Endothelial cell of umbilical vein (primary cell): Measurements from ENCODE around the gene ATG4D.

ENCODE experiments used
- CTCF ChIP-seq, 2 donors: IDR thresholded peaks; 1 replicate in 1 of 2; 2 replicates in 1 of 2; pipeline ENCODE4 v1.5.1; 2011; ENCODE audit warnings: low read length in 2 of 2, mild to moderate bottlenecking in 2 of 2, moderate library complexity in 2 of 2, control low read depth in 1 of 2, inconsistent platforms in 1 of 2, low read depth in 1 of 2; ENCODE audit not compliant: insufficient read depth in 1 of 2; ENCODE audit errors: extremely low read depth in 1 of 2
- EZH2 ChIP-seq: IDR thresholded peaks from 2 replicates; pipeline ENCODE4 v1.6.1; 2012; ENCODE audit warnings: borderline replicate concordance, low read depth, mild to moderate bottlenecking, moderate library complexity, low read length, inconsistent platforms; ENCODE audit not compliant: severe bottlenecking
- FOS ChIP-seq: IDR thresholded peaks from 2 replicates; pipeline ENCODE4 v1.6.1; 2011; ENCODE audit warnings: mild to moderate bottlenecking, low read length, moderate library complexity, borderline replicate concordance; ENCODE audit not compliant: insufficient read depth
- GATA2 ChIP-seq: IDR thresholded peaks from 2 replicates; pipeline ENCODE4 v1.7.0; 2011; ENCODE audit warnings: low read depth, mild to moderate bottlenecking, moderate library complexity, mixed read lengths, low read length; ENCODE audit not compliant: insufficient read length, insufficient read depth
- MAX ChIP-seq: IDR thresholded peaks from 2 replicates; pipeline ENCODE4 v1.6.1; 2011; ENCODE audit not compliant: insufficient read depth, insufficient read length
- POLR2A ChIP-seq: IDR thresholded peaks from 2 replicates; pipeline ENCODE4 v1.6.1; 2012; ENCODE audit warnings: low read depth, mild to moderate bottlenecking, control low read depth, low read length
- POLR2AphosphoS5 ChIP-seq: IDR thresholded peaks from 2 replicates; pipeline ENCODE4 v1.6.1; 2012; ENCODE audit warnings: low read depth, mild to moderate bottlenecking, control low read depth, low read length, moderate library complexity; ENCODE audit not compliant: insufficient read depth

GRCh38 chr19:10510301-10510802 is 33.4 kb upstream of the ATG4D start:
- TF ChIP-seq CTCF (IDR thresholded peaks at IDR 0.05; ENCODE audit: extremely low read depth in 1 of 2, insufficient read depth in 1 of 2, low read depth in 1 of 2, low read length in 2 of 2) (peak; percentile 66 to 80), POLR2A (no peak), EZH2 (no peak), POLR2AphosphoS5 (no peak), GATA2 (no peak), MAX (no peak), FOS (no peak)
